ENCODE data around the gene DIS3L2. TPM values are rescaled to one million over a fixed set of nuclear protein-coding genes. Genes with fewer than 3 reads are reported as not detected.
A peak's percentile ranks its signal among the peaks of the same experiment; 100 is the strongest.
"Not testable (repeated sequence)": the region's sequence is repeated elsewhere in the genome, so short reads cannot be mapped to it uniquely, and the experiment has no call there.

Gene DIS3L2
- total RNA-seq, 2 donors from 2014 or later, result 33.5 to 35.5 TPM

DNA sequence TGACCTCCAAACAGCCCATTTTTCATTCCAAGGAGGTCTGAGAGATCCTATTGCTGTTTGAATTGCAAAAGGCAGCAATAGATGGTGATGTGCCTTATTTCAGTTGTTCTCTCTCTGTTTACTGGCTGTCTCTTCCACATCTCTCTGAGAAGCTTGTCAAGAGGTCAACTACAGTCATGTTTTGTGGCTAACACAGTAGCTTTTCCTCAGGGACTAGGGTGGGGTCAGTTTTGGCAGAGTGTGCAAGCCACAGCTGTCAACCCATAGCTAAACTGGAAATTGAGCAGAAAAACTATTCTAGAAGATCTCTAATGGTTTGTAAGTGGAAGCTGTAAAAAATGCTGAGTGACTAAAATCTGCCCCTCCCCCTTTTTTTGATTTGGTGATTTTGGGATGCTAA is 67.1 kb downstream of the DIS3L2 start:
- ATAC-seq (no peak), DNase-seq (no peak)
- intact Hi-C loops (cut with DNase I, micrococcal nuclease), result no loop called here

DNA sequence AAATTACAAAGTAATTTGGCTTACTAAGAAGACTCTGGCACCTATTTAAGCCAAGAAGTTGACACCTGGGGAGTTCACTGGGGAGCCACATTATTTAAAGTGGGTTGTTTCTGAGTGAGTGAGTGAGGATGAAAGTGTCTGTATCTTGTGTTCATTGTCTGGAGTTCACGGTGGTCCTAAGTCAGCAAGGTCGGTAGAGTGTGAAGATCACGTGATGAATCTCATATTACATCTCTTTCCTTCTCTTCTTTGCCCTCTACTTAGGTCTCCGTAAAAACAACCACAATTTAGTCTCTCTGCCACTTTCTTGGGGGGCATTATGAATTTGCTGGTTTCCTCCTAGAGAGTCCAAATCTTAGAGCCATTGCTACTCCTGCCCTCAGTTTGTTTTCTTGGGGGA is 67.8 kb downstream of the DIS3L2 start:
- intact Hi-C loops (cut with DNase I, micrococcal nuclease), result no loop called here
- no peak for ATAC-seq

GRCh38 chr2:232030229-232030628 is 68.7 kb downstream of the DIS3L2 start:
- DNase-seq (no peak), ATAC-seq (no peak)
- intact Hi-C loops (cut with DNase I, micrococcal nuclease), result no loop called here

More for the DNA sequence above, 67.8 kb downstream of the DIS3L2 start:
- DNase-seq, result no peak

- intact Hi-C loops (cut with DNase I, micrococcal nuclease); DNase-seq; ATAC-seq: not testable (repeated sequence)
Measured at GRCh38 chr2:232035292-232035691, 73.8 kb downstream of the DIS3L2 start.

DNA sequence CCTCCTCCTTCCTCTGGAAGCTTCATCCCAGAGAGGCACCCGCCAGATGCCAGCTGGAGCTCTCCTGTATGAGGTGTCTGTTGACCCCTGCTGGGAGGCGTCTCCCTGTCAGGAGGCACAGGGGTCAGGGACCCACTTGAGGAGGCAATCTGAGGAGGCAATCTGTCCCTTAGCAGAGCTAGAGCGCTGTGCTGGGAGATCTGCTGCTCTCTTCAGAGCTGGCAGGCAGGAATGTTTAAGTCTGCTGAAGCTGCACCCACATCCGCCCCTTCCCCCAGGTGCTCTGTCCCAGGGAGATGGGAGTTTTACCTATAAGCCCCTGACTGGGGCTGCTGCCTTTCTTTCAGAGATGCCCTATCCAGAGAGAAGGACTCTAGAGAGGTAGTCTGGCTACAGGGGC is 75.4 kb downstream of the DIS3L2 start:
- intact Hi-C loops (cut with DNase I, micrococcal nuclease); DNase-seq; ATAC-seq: not testable (repeated sequence)

DNA sequence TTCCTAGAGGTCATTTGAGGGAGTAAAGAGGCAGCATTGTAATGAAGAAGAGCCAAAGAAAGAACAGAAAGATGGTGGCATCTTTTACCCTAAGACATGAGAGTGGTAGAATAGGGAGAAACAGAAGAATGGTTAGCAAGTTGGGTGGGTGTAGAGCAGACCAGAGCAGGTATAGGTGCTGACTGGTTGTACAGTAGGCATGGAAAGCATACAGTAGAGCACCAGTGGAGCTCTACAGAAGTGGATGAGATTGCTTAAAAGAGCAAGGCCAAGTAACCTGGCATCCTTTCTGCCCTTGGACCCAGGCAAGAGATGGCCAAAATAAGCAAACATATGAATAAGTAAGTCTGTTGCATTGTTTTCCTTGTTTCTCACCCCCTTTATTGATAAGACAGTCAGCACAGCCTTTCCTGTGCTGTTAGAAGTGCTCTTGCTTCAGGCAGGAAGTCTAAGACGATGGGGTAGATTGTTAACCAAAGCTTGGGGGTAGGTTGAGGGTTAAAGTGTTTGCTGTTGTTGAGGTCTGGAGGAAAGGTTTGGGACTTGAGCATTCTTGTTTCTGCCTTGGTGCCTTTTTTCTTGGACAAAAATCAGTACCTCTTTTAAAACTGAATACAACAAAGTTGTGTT is 76.9 kb downstream of the DIS3L2 start:
- intact Hi-C loops (cut with DNase I, micrococcal nuclease), result no loop called here
- DNase-seq (no peak), ATAC-seq (no peak)

DNA sequence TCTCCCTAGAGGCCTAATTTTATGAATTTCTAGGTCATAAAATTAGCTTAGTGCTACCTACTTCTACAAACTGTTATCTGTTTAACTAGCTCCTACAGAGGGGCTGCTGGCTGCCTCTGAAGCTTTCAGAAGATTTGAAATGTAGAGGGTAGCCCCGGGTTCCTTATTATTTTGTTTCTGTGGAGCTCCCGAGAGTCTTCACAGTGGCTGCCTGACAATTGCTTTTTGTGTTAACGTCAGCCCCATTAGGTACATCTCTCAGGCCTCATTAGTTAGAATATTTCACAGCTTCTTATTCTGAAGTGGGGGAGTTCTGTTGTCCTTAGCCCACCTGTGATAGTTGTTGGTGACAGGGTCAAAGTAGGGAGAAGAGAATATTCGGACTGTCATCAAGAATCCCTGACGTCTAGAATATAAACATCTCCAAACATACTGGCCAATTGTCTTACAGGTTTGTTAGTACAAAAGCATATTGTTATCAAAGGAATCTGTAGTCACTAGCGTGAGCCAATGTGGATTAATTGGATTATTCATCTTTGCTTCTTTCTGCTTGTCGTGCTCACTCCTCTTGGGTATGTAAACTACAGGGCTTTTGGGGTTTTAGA is 77.5 kb downstream of the DIS3L2 start:
- ATAC-seq (no peak), DNase-seq (no peak)
- intact Hi-C loops (cut with DNase I, micrococcal nuclease), result no loop called here

DNA sequence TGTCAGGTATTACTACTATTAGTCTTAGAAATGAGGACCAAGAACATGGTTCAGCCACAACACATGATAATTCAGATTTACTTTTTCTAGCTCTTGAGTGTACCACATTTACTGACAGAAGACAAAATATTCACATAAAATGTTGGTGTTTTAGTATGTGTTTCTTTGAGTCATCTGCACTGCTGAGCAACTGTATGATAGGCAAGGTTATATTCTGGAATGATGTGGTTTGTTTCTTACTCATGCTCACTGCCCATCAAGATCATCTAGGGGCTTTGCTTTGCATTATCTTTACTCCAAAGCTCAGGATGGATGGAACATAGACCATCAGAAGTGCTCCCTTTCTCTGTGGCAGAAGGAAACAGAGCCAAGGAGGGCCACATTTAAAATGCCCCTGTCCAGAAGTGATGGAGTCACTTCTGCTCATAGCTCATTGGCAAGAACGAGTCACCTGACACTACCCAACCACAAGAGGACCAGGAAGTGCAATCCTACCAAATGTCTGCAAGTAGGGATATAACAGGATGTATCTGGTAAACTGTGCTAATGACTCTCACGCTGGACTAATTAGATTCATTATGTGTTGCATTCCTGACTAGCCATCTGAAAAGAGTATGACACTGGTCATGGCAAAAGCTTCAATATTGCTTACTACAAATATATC is 81.5 kb downstream of the DIS3L2 start:
- DNase-seq, result no peak
- no peak for ATAC-seq
- intact Hi-C loops (cut with DNase I, micrococcal nuclease), result no loop called here

GRCh38 chr2:232043966-232044365 is 82.5 kb downstream of the DIS3L2 start:
- intact Hi-C loops (cut with DNase I, micrococcal nuclease), result no loop called here
- no peak for ATAC-seq
- DNase-seq, result no peak

DNA sequence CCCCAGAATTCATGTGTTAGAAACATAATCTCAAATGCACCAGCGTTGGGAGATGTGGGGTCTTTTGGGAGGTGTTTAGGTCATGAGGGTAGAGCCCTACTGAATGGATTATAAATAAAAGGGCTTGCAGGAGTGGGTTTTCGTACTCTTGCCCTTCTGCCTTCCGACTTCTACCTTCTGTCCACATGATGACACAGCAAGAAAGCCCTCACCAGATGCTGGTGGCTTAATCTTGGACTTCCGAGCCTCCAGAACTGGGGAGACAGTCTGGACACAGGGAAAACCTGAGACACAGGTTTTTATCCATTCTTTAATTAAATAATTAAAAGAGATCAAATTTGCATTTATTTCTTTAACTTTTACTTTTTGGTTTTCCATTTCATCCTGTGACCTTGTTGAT is 87.8 kb downstream of the DIS3L2 start:
- ATAC-seq, result no peak
- no peak for DNase-seq
- intact Hi-C loops (cut with DNase I, micrococcal nuclease), result no loop called here

GRCh38 chr2:232052591-232052990 is 91.1 kb downstream of the DIS3L2 start:
- intact Hi-C loops (cut with DNase I, micrococcal nuclease), result no loop called here
- DNase-seq (no peak), ATAC-seq (no peak)

DNA sequence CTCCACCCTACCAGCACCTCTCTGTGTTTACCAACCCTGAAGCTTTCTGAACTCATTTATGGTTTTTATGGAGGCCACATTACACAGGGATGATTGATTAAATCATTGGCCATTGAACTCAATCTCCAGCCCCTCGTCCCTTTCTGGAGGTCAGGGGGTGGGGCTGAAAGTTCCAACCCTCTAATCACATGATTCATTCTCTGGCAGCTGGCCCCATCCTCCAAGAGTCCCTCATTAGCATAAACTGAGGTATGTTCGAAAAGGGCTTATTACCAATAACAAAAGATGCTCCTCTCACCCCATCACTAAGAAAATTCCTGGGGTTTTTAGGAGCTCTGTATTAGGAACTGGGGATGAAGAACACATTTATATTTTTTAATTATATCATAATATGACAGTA is 92.3 kb downstream of the DIS3L2 start:
- DNase-seq, result no peak
- peak; percentile 41 for ATAC-seq
- intact Hi-C loops (cut with DNase I, micrococcal nuclease), result no loop called here

- intact Hi-C loops (cut with DNase I, micrococcal nuclease), result no loop called here
- DNase-seq, result no peak
- peak; percentile 69 for ATAC-seq
Measured at GRCh38 chr2:232058063-232058877, 96.8 kb downstream of the DIS3L2 start.

DNA sequence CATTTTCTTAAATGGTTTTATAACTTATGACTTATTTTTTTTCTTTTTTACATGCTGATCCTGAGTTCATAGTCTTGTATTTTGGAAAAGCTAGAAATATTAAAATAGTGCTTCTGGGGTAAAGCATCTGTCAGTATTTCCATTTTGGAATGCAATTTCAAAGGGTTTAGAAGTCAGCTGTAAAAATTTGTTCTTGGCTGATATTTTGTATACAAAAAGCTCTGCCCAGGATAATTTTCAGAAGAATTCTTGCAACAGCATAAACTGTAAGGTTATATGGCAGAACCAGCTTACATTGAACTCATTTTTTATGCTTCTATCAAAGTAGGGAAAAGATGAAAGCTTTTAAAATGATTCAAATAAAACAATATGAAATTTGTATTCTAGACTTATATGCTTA is 97.4 kb downstream of the DIS3L2 start:
- intact Hi-C loops (cut with DNase I, micrococcal nuclease), result no loop called here
- DNase-seq (no peak), ATAC-seq (no peak)

DNA sequence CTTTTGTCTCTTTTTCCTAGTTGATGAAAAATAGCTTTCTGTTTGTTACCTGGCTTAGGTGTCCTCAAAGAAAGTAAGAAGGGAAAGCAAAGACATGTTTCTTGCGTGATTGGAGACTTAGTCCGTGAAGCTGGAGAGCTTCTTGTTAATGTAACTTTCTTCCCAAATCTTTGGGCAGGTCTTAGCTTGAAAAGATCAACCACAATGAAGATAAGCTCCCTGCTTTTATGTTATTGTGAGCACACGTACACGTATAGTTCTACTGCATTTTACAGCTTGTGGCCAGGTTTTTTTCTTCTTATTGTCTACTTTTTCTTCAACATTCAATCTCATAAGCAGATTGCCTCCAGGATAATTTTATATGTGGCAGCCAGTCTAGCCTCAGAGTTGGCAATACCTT is 99.8 kb downstream of the DIS3L2 start:
- DNase-seq (no peak), ATAC-seq (no peak)
- intact Hi-C loops (cut with DNase I, micrococcal nuclease), result no loop called here

- ATAC-seq, result no peak
- no peak for DNase-seq
- intact Hi-C loops (cut with DNase I, micrococcal nuclease), result no loop called here
Measured at GRCh38 chr2:232073026-232073425, 111.5 kb downstream of the DIS3L2 start.

- DNase-seq (no peak), ATAC-seq (no peak)
- intact Hi-C loops (cut with DNase I, micrococcal nuclease), result no loop called here
Measured at GRCh38 chr2:232073699-232074098, 112.2 kb downstream of the DIS3L2 start.

GRCh38 chr2:232075080-232075479 is 113.6 kb downstream of the DIS3L2 start:
- ATAC-seq (peak; percentile 80), DNase-seq (no peak)
- intact Hi-C loops (cut with DNase I, micrococcal nuclease), result no loop called here

DNA sequence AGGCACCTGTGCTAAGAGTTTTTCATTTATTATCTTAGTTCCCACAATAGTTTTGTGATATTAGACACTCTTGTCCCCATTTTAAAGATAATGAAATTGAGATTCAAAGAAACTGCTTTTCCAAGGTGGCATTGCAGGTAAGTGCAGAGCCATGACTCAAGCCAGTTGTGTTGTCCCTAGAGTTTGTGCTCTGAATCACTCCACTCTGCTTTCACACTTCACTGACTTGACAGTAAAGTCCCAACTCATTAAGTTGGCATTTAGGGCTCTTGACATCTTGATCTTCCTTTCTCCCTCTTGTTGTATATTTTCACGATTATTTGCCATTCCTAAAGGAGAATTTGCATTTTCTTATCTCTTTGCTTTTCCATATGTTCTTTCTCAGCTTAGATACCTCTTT is 114.3 kb downstream of the DIS3L2 start:
- ATAC-seq (no peak), DNase-seq (no peak)
- intact Hi-C loops (cut with DNase I, micrococcal nuclease), result no loop called here

DNA sequence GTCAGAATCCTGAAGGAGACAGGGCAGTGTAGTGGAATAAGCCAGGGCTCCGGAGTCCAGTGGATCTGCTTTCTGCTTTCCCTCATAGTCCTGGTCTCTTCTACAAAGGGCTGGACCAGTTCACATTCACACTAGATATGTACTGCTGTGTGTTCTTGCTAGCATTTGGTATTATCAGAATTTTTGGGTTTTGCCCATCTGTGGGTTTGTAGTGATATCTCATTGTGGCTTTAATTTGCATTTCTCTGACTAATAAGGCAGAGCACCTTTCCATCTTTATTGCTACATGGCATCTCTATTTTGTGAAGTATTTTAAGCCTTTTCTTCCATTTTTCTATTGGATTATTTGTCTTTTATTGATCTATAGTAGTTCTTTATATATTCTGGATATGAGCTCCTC is 114.8 kb downstream of the DIS3L2 start:
- intact Hi-C loops (cut with DNase I, micrococcal nuclease), result no loop called here
- DNase-seq (no peak), ATAC-seq (no peak)
